PC-3 (cell line): ENCODE measurements around the gene ZNF740. TPM values are rescaled to one million over a fixed set of nuclear protein-coding genes. Genes with fewer than 3 reads are reported as not detected.

Experiments used
- ATAC-seq: fragments of 200-7000 bp; cut with Tn5 transposase; 2 replicates; pipeline ENCODE4 v1.9.1; 2020; ENCODE audit warnings: mild to moderate bottlenecking, moderate library complexity
- BruUV-seq: library from RNA; stranded (reverse); fragments of 400-500 nt; replicated peaks from 2 replicates; lab custom pipeline; 2021; lab: Mats Ljungman, UMichigan
- CTCF ChIA-PET: fragments of 300-600 bp; sonication (Branson Sonifier 250); formaldehyde crosslinking; loops from one replicate; lab custom pipeline; 2022; ENCODE audit warnings: antibody characterized with exemption; lab: Charles Lee
- POLR2A ChIA-PET: fragments of 300-600 bp; sonication (Branson Sonifier 250); formaldehyde crosslinking; loops from one replicate; lab custom pipeline; 2022; ENCODE audit warnings: antibody characterized with exemption; ENCODE audit not compliant: unreplicated experiment; lab: Charles Lee
- DNase-seq: peaks from one replicate; pipeline ENCODE4 v3.0.0-alpha.2; 2015
- H2AFZ ChIP-seq: fragments of 300-600 bp; sonication (generic); 2 replicates; pipeline ENCODE4 v1.6.0; 2016; ENCODE audit warnings: antibody characterized with exemption, low read length
- H3F3A ChIP-seq: fragments of 300-600 bp; sonication (generic); one replicate; pipeline ENCODE4 v1.6.0; 2017; ENCODE audit warnings: antibody characterized with exemption, low read length, control low read depth, mild to moderate bottlenecking; ENCODE audit not compliant: unreplicated experiment
- H3K27ac ChIP-seq: fragments of 300-600 bp; sonication (generic); 2 replicates; pipeline ENCODE4 v1.5.1; 2016; ENCODE audit warnings: mild to moderate bottlenecking, low read length
- H3K27me3 ChIP-seq: fragments of 300-600 bp; sonication (generic); 2 replicates; pipeline ENCODE4 v1.6.1; 2016; ENCODE audit warnings: low read length, mixed read lengths
- H3K36me3 ChIP-seq: fragments of 300-600 bp; sonication (generic); 2 replicates; pipeline ENCODE4 v1.6.1; 2016; ENCODE audit warnings: low read depth, mixed run types, low read length, mixed read lengths
- H3K4me1 ChIP-seq: fragments of 300-600 bp; sonication (generic); 2 replicates; pipeline ENCODE4 v1.5.1; 2016; ENCODE audit warnings: low read length; ENCODE audit not compliant: insufficient read depth
- H3K4me2 ChIP-seq: fragments of 300-600 bp; sonication (generic); 2 replicates; pipeline ENCODE4 v1.6.0; 2016; ENCODE audit warnings: low read length
- H3K4me3 ChIP-seq: fragments of 300-600 bp; sonication (generic); 2 replicates; pipeline ENCODE4 v1.5.1; 2016; ENCODE audit warnings: mild to moderate bottlenecking, low read length, mixed read lengths
- H3K79me2 ChIP-seq: fragments of 300-600 bp; sonication (generic); 2 replicates; pipeline ENCODE4 v1.6.1; 2017; ENCODE audit warnings: low read length, mixed read lengths
- H3K9ac ChIP-seq: fragments of 300-600 bp; sonication (generic); 2 replicates; pipeline ENCODE4 v1.6.0; 2016; ENCODE audit warnings: mild to moderate bottlenecking, low read length
- H3K9me2 ChIP-seq: fragments of 300-600 bp; sonication (generic); replicated peaks from 2 replicates; pipeline ENCODE4 v1.6.1; 2016; ENCODE audit warnings: mixed run types, low read length, mixed read lengths
- H3K9me3 ChIP-seq: fragments of 300-600 bp; sonication (generic); 2 replicates; pipeline ENCODE4 v1.6.1; 2016; ENCODE audit warnings: low read length, mixed read lengths
- H4K20me1 ChIP-seq: fragments of 300-600 bp; sonication (generic); 2 replicates; pipeline ENCODE4 v1.6.1; 2016; ENCODE audit warnings: low read length, mixed read lengths
- EZH2 ChIP-seq: fragments of 300-600 bp; sonication (generic); IDR thresholded peaks from one replicate; pipeline ENCODE4 v1.6.1; 2017; ENCODE audit warnings: antibody characterized with exemption, mild to moderate bottlenecking, low read length; ENCODE audit not compliant: unreplicated experiment
- EZH2phosphoT487 ChIP-seq: fragments of 300-600 bp; sonication (generic); IDR thresholded peaks from 2 replicates; pipeline ENCODE4 v1.6.1; 2018; ENCODE audit warnings: mild to moderate bottlenecking, antibody characterized with exemption, low read length, borderline replicate concordance
- intact Hi-C: fragments of 100-400 bp; cut with micrococcal nuclease; formaldehyde crosslinking; loops from 2 replicates; pipeline ENCODE4 v1.9.0; 2023
- total RNA-seq: library from RNA; depleted of rRNA; stranded (reverse); fragments of >200 nt; gene quantifications from 2 replicates; pipeline ENCODE4 v1.2.3, GENCODE V29; 2014
- TF ChIP-seq, protein P1 (sequence below): fragments of 300-600 bp; sonication (generic); conservative IDR thresholded peaks from 2 replicates; pipeline ENCODE4 v1.5.1; 2017; ENCODE audit warnings: antibody characterized with exemption, low read depth, mild to moderate bottlenecking, low read length

ZNF740 gene
- total RNA-seq, 1 experiment from 2014 or later = 12.3 TPM

DNA sequence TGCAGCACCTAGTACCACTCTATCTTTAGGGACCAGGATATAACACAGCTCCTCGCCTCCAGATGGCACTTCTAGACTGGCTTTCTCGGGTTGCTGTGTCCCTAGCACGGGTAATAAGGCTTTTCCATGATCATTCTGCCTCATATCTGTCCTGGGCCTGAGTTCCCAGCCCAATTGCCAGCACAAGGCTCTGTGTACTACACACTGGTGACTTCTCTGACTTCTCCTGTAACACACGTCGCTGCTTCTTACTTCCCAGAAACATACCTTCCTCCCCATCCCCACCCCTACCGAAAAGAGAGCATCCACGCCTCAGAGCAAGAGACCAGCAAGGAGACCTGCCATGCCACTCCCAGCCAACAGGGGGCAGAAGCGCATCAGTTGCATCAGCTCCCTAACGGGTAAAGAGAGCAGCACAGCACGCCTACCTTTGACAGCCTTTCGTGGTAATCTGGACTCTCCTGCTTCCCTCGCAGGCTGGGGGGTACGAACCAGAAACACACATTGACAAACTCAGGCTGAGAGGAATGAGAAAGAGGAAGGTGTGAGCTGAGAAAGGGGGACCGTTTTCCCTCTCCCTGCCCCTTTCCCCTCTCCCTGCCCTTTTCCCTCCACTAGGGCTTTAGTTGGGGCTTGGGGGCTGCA lies 21.2 kb upstream of the ZNF740 start:
- no peaks in the 10 kb centered on the region for H3K9me2 ChIP-seq
- ChIA-PET POLR2A (interaction anchor here (0.6 kb wide), 2 partner anchors 140 to 507 kb away, joined by 3 to 4 read pairs; partner anchors contain the start of genes KRT2 and MYG1), CTCF (interaction anchor here (0.6 to 1.3 kb wide), 3 partner anchors 21 to 121 kb away, joined by 3 to 8 read pairs (median 3); partner anchors contain the start of genes CSAD and ZNF740)
- peak overlapping the region; percentile 27; the same call in 1 of the 2 replicates for H3K4me2 ChIP-seq
- BruUV-seq = no TSS peak
- TF ChIP-seq, protein P1, sequence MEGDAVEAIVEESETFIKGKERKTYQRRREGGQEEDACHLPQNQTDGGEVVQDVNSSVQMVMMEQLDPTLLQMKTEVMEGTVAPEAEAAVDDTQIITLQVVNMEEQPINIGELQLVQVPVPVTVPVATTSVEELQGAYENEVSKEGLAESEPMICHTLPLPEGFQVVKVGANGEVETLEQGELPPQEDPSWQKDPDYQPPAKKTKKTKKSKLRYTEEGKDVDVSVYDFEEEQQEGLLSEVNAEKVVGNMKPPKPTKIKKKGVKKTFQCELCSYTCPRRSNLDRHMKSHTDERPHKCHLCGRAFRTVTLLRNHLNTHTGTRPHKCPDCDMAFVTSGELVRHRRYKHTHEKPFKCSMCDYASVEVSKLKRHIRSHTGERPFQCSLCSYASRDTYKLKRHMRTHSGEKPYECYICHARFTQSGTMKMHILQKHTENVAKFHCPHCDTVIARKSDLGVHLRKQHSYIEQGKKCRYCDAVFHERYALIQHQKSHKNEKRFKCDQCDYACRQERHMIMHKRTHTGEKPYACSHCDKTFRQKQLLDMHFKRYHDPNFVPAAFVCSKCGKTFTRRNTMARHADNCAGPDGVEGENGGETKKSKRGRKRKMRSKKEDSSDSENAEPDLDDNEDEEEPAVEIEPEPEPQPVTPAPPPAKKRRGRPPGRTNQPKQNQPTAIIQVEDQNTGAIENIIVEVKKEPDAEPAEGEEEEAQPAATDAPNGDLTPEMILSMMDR = peak; percentile 97
- no peak for TF ChIP-seq EZH2
- TF ChIP-seq EZH2phosphoT487 = no peak
- peak; percentile 96 for ATAC-seq
- DNase-seq = peak; percentile 86
- no peaks in the 10 kb centered on the region for H4K20me1 ChIP-seq
- no peak overlapping the region for H3K27ac ChIP-seq
- H3F3A ChIP-seq = no peaks in the 10 kb centered on the region
- no peaks in the 10 kb centered on the region for H3K9me3 ChIP-seq
- peak overlapping the region; percentile 42; the same call in 1 of the 2 replicates for H2AFZ ChIP-seq
- no peak overlapping the region for H3K9ac ChIP-seq
- H3K27me3 ChIP-seq = no peaks in the 10 kb centered on the region
- no peaks in the 10 kb centered on the region for H3K36me3 ChIP-seq
- H3K4me1 ChIP-seq = no peaks in the 10 kb centered on the region
- intact Hi-C loops = no loop called here
- no peak overlapping the region for H3K4me3 ChIP-seq
- no peaks in the 10 kb centered on the region for H3K79me2 ChIP-seq

DNA sequence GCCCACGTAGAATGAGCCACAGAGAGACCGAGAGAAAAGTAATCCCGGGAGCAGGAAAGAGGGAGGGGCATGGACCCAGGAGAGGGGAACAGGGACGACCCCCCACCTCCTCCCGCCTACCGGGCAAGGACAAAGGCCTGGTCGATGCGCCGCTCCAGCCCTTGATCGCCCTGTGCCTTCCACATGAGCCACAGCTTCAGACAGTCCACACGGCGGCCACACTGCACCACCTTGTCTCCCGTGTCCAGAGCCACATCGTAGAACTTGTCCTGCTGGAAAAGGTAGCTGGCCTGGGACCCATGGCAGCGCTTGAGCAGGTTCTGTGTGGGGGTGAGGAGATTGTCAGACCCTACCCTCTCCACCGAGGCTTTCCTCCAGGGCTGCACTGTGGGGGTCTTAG lies 20.5 kb upstream of the ZNF740 start:
- no peaks in the 10 kb centered on the region for H3K9me3 ChIP-seq
- no peaks in the 10 kb centered on the region for H3K27me3 ChIP-seq
- H3F3A ChIP-seq = no peaks in the 10 kb centered on the region
- no peaks in the 10 kb centered on the region for H4K20me1 ChIP-seq
- H3K4me3 ChIP-seq = no peak overlapping the region
- ChIA-PET CTCF (interaction anchor here (0.6 to 1.3 kb wide), 2 partner anchors 21 to 164 kb away, joined by 3 to 8 read pairs; partner anchors contain the start of genes CSAD and ZNF740), POLR2A (interaction anchor here (0.6 kb wide), 1 partner anchor 508 kb away, joined by 4 read pairs; the partner anchor contains the start of gene KRT2)
- no peak overlapping the region for H3K9ac ChIP-seq
- no TSS peak for BruUV-seq
- no peak overlapping the region for H2AFZ ChIP-seq
- no peaks in the 10 kb centered on the region for H3K4me1 ChIP-seq
- DNase-seq (no peak), ATAC-seq (no peak)
- intact Hi-C loops = no loop called here
- H3K9me2 ChIP-seq = no peaks in the 10 kb centered on the region
- no peaks in the 10 kb centered on the region for H3K36me3 ChIP-seq
- H3K4me2 ChIP-seq = no peak overlapping the region
- TF ChIP-seq EZH2phosphoT487 = no peak
- TF ChIP-seq EZH2 = no peak
- TF ChIP-seq, protein P1 = no peak
- no peak overlapping the region for H3K27ac ChIP-seq
- H3K79me2 ChIP-seq = no peaks in the 10 kb centered on the region

DNA sequence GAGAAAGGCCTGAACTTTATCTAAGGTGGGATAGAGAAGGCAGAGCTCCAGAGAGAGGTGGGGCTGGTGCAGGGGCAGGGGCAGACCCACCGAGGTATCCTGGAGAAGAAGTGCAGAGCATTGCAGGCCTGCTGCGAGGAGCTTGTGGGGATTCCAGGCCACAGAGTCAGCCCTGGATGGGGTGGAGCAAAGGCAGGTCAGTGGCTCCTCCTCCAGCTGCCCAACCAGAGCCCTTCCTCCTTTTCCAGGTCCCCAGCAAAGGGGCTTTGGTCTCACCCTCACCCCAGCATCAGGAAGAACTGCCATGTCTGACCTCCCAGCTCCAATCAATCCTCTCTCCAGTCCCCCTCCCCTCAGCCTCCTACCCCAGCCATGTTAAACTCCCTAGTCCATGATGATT lies 19.8 kb upstream of the ZNF740 start:
- H3K27ac ChIP-seq = no peak overlapping the region
- H3K4me2 ChIP-seq = no peak overlapping the region
- ChIA-PET CTCF (interaction anchor here (0.6 kb wide), 1 partner anchor 163 kb away, joined by 3 read pairs; no protein-coding TSS in a partner anchor), POLR2A (no interaction called here)
- no TSS peak for BruUV-seq
- H4K20me1 ChIP-seq = no peaks in the 10 kb centered on the region
- H3K4me3 ChIP-seq = no peak overlapping the region
- H3K4me1 ChIP-seq = no peaks in the 10 kb centered on the region
- H3K36me3 ChIP-seq = no peaks in the 10 kb centered on the region
- H3F3A ChIP-seq = no peaks in the 10 kb centered on the region
- no peak overlapping the region for H2AFZ ChIP-seq
- H3K27me3 ChIP-seq = no peaks in the 10 kb centered on the region
- H3K9ac ChIP-seq = no peak overlapping the region
- no peaks in the 10 kb centered on the region for H3K9me2 ChIP-seq
- no peaks in the 10 kb centered on the region for H3K79me2 ChIP-seq
- ATAC-seq (no peak), DNase-seq (no peak)
- no peak for TF ChIP-seq EZH2phosphoT487
- TF ChIP-seq EZH2 = no peak
- TF ChIP-seq, protein P1 = no peak
- intact Hi-C loops = no loop called here
- H3K9me3 ChIP-seq = no peaks in the 10 kb centered on the region
